ENCODE data around the gene MB21D2. TPM values are rescaled to one million over a fixed set of nuclear protein-coding genes. Genes with fewer than 3 reads are reported as not detected.

Gene MB21D2
- total RNA-seq, 1 donor from 2014 or later = 5.5 TPM

DNA sequence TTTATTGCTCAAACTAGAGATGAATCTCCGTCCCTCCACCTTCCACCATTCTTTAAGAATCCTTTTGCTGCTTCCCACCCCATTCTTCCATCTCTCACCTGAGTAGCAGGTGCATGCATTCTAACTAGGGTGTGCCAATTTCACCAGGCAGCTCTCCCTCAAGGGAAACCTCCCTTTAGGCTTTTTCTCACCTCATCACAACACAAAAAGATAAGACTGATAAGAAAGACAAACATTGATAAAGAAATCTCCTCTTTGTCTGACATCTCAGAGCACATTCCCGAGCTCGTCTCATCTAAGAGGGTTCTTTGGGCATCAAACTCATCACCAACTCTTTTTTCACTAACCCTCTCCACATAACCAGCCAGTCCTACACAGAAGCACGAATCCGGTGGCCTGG lies 23.0 kb downstream of the MB21D2 start:
- intact Hi-C loops (cut with micrococcal nuclease) = loop anchor here (5.0 to 10.0 kb wide), 3 partner anchors 217 to 1240 kb away; partner anchors contain the start of genes HES1 and OPA1

DNA sequence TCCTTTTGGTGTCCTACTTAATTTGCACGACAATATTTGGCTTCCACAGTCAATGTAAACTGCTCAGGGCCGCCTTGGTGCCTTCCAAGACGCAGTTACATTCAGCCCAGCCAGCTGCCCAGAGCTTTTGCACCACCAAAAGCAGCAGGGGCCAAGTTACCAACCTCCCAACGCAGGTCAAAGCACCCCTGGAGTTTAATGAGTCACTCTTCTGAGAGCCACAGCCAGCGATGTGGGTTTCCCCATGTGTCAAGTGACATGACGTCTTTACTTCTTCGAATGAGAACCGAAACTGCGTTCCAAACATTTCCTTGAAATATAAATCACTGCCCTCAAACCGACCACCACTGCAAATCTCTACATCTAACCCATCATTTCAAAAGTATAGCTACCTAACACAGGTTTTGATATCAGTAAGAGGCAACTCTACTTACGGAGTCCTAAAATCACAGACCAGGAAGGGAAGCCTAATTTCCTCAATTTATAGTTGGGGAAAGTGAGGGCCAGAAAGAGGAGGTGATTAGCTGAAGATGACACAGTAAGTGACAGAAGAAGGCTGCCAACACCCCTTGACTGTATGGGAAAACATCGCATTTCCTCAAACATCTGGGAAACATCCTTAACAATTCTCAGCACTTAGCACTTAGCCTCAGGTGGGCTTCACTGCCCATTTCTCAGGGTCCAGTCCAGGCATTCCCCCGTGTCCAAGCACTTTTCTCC lies 24.5 kb downstream of the MB21D2 start:
- intact Hi-C loops (cut with micrococcal nuclease) = loop anchor here (1.0 to 10.0 kb wide), 4 partner anchors 25 to 1242 kb away; partner anchors contain the start of genes HES1 and OPA1

DNA sequence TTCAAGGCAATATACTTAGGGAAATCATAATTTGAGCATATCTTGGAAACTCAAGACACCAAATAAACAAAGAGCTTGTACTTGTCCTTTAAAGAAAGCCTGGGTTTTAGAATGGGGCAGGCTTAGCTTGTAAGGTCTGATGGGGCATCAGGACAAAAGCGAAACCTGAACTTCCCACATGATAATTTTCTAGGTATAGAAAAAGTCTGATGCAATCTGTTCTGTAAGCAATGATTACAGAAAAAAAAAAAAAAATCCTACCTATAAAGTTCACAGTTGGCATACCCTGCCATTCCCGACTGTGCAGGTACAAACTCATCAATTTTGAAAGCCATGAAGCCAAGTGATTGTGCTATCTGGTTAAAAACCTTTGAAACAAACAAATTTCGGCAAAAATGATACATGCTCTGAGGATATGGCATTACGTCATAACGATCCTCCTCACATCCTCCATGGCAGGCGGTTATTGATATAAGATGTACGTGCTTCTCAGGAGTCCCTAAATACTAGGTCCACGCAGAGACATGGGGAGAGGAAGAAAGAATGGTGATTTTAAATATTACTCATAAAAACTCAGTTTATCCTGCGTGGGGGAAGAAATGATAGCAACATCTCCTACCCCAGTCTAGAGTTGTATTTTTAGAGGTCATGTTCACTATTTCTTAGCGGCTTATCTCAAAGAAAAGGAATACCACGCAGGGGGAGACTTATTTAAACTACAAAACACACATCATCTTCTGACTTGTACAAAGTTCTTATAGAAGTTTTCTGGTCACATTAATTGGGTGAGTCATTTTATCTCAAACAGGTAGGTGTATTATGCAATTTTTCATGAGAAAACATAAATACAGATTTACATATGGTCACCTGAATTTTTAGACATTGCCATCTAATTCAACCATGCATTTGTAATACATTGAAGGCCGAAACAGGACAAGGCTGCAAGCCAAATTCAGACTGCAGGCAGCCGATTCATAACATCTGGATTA lies 27.0 kb downstream of the MB21D2 start:
- intact Hi-C loops (cut with micrococcal nuclease) = loop anchor here (10.0 kb wide), 2 partner anchors 704 to 1244 kb away; partner anchors contain the start of genes HES1 and OPA1

DNA sequence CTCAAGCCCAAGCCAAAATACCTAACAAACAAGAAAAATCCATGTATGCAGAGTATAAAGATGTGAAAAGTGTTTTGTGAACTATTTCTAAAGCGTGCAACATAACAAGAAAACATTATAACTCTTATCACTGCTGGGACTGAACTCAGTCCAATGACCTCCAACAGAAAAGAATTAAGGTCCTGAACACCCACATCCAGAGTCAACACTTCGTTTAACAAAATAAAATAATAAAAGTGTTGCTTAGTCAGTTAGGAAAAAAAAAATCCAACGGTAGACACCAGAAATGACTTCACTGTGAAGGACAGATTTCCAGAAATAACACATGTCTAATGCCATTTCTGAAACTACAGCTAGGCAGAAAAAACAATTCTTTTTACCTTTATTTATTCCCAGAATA lies 28.0 kb downstream of the MB21D2 start:
- intact Hi-C loops (cut with micrococcal nuclease) = loop anchor here (10.0 kb wide), 2 partner anchors 705 to 1245 kb away; partner anchors contain the start of genes HES1 and OPA1

DNA sequence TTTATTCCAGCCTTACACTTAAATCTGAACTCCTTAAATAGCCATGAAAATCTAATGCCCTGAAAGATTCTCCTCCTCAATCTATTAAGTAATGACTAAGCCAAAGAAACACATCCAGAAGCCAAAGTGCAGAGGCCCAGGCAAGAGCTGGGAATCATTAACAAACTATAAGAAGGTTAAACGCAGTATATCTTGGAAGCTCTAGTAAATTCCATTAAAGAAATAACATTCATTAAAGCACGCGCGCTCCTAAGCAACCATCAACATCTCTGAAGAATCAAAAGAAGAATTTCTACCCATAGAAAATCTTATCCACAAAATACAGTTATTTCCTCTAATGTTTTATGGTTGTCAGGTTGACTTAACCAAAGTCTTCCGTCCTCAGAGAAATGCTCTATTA lies 29.5 kb downstream of the MB21D2 start:
- intact Hi-C loops (cut with micrococcal nuclease) = no loop called here

DNA sequence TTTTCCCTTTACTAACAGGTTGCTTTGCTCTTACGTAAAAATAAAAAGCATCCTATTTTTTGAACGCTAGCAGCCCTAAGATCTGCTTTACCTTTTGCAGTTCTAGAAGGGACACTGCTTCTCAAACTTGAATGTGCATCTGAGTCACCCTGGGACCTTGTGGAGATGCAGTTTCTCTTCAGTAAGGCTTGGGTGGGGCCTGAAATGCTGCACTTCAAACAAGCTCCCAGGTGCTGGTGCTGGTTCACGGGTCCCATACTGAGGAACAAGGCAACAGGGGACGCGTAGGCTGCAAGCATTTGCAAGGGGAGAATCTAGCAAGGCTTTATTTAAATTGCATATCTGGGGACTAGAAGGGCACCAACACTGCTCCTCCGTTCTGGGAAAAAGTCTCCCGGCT lies 30.0 kb downstream of the MB21D2 start:
- intact Hi-C loops (cut with micrococcal nuclease) = no loop called here

GRCh38 chr3:192887047-192887446 lies 30.6 kb downstream of the MB21D2 start:
- intact Hi-C loops (cut with micrococcal nuclease) = no loop called here

DNA sequence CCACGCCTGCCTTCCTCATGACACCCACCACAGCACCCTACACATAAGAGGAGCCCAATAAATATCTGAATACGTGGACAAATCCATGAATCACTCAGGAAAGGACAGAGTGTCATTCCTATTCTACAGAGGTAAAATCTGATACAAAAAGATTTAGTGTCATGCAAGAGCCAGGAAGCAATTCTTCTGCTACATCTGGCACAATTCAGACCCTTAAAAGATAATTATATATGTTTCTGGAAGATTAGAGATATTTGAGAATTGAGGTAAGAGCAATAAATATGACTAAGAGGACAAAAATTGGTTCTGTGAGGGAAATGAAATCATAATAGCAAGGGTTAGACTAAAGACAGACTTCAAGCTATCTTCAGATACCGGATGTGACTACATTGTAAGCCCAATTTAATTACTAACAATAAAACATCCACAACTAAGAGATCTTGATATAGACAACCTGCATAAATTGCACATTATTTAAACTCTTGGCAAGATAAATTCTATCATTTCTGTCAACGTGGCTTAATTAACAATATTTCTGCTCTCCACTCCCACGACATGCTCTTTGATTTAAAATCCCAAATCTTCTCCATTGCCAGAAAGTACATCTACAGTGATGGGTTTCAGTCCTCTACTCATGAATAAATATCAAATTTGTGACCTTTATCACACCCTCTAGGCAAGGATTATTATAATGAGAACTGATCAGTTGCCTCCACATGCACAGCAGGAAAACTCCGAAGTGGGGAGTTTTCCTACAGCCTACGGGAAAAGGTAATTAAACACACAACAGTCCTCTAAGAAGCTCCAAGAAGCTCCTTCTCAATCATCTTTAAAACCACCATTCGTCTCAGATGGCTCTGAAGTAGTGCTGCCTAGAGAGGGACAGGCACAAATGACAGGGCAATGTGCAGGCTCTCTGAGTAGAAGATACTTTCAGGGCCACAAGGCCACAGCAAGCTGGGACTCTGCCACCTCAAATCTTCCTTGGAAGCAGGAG lies 32.6 kb downstream of the MB21D2 start:
- intact Hi-C loops (cut with micrococcal nuclease) = loop anchor here (5.0 kb wide), 1 partner anchor 32 kb away; the partner anchor contains the start of gene MB21D2

DNA sequence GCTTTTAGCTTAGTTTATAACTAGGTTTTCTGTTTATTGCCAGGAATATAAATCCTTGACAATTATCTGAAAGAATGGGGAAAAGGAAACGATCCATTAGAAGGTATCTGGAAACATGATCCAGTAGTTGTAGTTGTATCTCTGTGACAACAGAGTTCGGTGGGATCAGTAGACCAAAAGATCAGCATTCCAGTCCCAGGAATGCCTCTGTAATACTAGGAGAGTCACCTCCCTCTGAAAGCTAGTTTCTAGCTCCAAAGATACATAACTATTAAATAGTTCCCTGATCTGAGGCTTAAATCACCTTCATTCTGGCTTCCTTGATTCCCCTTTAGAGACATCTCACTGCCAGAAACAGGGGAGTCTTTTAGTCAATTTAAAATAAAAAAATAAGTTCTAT lies 34.1 kb downstream of the MB21D2 start:
- intact Hi-C loops (cut with micrococcal nuclease) = loop anchor here (5.0 kb wide), 1 partner anchor 34 kb away; the partner anchor contains the start of gene MB21D2

GRCh38 chr3:192881159-192881786 lies 36.4 kb downstream of the MB21D2 start:
- intact Hi-C loops (cut with micrococcal nuclease) = loop anchor here (5.0 kb wide), 1 partner anchor 36 kb away; the partner anchor contains the start of gene MB21D2

DNA sequence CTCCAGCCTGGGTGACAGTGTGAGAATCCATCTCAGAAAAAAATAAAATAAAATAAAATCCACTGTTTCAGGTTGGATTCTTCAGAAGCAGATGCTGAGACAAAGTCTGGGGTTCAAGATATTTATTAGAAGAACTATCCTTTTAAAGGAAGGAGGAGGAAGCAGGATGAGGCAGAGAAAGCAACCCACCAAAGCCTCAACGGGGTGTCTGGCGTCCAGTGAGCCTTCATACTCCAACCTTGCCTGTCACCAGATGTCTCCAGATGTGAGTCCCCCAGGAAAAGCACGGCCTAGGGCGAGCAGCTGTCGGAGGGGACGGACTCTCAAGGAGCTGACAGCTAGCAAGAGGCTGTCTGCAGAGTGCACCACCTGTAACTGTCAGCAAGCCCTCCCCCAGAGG lies 37.3 kb downstream of the MB21D2 start:
- intact Hi-C loops (cut with micrococcal nuclease) = loop anchor here (5.0 kb wide), 1 partner anchor 37 kb away; the partner anchor contains the start of gene MB21D2

DNA sequence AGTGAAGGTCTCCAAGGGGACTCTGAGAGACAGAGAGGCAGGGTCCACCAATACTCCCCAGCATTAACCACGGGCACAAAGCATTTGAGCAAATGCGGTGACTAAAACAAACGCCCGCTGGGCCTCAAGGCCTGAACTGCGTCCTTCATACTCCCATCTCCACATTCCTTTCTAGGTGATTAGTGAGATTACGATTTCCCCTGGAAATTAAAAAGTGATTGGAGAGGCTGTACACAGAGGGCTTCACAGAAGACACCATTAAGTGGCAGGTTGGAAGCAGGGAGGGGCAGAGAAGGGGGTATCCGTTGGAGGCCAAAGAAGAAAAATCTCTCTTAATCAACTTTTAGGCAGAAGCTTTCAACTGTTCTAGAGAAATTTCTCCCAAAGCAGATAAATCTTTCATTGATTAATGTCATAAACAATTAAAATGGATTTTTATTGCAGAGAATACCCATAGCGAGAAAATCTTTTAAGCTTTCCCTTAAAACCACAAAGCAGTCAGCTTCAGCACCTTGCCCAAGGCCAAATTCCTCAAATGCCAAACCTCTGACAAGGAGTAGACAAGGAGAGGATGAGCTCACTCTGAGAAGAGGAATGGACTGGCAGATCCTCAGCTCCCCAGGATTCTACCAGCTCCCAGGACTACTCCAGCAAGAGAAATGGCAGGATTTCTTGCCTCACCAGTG lies 38.2 kb downstream of the MB21D2 start:
- intact Hi-C loops (cut with micrococcal nuclease) = loop anchor here (5.0 kb wide), 1 partner anchor 38 kb away; the partner anchor contains the start of gene MB21D2

DNA sequence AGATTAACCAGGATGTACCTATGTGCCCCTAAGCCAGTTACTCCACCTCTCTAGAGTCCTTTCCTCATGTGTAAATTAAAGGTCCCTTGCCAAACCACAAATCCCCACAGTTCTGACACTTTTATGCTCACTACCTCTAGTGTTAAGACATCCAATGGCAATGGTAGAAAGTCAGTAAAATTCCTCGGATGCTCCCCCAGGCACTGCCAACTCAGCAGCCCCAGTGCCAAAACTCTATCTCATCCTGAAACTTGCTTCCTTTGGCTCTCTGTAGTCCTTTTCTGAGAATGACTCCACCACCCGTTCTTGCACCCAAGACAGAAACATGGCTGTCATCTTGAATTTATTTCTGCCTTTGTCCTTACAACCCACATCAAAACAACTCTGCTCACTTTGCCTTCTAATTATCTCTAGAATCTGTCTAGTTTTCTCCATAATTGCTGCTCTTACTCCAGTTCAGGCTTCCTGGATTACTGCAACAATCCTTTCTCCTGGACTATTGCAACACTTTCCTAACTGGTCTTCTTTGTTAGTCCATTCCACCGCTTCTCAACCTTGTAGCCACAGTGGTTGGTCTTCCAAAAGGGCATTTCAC lies 41.6 kb downstream of the MB21D2 start:
- intact Hi-C loops (cut with micrococcal nuclease) = no loop called here

GRCh38 chr3:192870822-192871221 lies 46.8 kb downstream of the MB21D2 start:
- intact Hi-C loops (cut with micrococcal nuclease) = no loop called here

GRCh38 chr3:192869131-192870031 lies 48.3 kb downstream of the MB21D2 start:
- intact Hi-C loops (cut with micrococcal nuclease) = no loop called here

DNA sequence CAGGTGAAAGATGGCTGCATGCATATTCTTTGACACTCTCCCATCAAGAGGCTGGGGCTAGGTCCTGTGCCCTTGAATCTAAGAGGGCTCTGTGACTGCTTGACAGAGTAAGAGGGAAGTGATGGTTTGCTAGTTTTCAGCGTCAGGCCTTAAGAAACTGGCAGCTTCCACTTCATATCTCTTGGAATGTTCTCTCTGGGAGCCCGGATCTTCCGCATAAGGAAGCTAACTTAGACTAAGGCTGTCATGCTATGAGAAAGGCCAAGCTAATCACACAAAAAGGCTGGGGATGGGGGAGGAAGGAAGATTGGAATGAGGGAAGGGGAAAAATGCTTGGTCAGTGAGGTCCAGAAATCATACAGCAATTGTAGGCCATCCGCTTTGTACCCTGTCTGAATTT lies 50.0 kb downstream of the MB21D2 start:
- intact Hi-C loops (cut with micrococcal nuclease) = no loop called here

- intact Hi-C loops (cut with micrococcal nuclease) = no loop called here
Observed at GRCh38 chr3:192866804-192867203, 50.9 kb downstream of the MB21D2 start.

GRCh38 chr3:192864941-192865340 lies 52.7 kb downstream of the MB21D2 start:
- intact Hi-C loops (cut with micrococcal nuclease) = no loop called here
